HG02798 (cell line): ENCODE results near the gene TRAF2.
"Not testable (repeated sequence)": the region's sequence is repeated elsewhere in the genome, so short reads cannot be mapped to it uniquely, and the experiment has no call there.

ENCODE experiments used
- ATAC-seq: cut with Tn5 transposase; IDR thresholded peaks from one replicate; pipeline ENCODE4 v1.9.1; 2021; ENCODE audit warnings: mild to moderate bottlenecking; ENCODE audit not compliant: unreplicated experiment, poor library complexity

The TRAF2 gene

GRCh38 chr9:136876476-136876875 lies 9.8 kb upstream of the TRAF2 start:
- no peak for ATAC-seq

GRCh38 chr9:136880651-136881050 lies 5.7 kb upstream of the TRAF2 start:
- ATAC-seq = no peak

- ATAC-seq = no peak
Measured at GRCh38 chr9:136881691-136882108, 4.6 kb upstream of the TRAF2 start.

DNA sequence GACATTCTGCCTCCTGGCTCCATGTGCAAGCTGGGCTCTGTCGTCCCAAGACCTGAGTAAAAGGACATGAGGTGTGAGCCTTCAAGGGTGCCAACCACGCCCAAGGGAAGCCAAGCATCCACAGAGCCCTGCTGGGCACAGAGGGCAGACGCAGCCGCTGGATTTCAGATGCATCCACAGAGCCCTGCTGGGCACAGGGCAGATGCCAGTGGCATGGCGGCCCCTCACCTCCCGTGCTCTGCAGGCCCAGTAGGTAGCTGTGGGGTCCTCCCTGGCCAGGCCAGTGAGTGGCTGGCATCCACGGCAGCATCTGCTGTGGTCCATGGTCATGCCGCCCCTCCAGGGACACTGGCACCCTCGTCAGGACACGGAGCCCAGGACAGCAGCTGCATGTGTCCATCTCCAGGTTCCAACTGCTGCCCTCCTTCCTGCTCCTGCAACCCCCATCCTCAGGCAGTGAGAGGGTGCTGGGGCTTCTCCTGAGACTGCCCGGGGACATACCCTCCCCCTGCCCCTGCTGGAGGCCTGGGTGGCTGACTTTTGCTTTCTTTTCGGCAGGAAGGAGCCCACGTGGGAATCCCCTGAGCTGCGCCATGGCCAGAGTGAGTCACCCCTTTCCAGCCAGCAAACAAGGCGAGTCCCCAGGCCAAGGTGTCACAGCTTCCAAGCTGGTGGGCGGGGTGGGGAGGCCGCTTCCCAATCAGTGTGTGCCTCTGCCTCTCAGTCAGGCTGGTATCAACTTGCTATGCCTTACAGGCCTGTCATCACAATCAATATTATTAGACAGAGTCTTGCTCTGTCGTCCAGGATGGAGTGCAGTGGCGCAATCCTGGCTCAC lies 4.0 kb upstream of the TRAF2 start:
- peak; percentile 19 for ATAC-seq

DNA sequence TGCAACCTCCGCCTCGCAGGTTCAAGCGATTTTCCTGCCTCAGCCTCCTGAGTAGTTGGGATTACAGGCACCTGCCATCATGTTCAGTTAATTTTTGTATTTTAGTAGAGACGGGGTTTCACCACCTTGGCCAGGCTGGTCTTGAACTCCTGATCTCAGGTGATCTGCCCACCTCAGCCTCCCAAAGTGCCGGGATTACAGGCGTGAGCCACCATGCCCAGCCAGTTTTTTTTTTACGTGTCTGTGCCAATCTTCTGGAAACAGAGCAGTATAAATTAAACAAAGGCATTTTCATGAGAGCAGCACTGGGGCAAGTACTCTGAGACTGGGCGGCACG lies 3.4 kb upstream of the TRAF2 start:
- ATAC-seq = not testable (repeated sequence)

DNA sequence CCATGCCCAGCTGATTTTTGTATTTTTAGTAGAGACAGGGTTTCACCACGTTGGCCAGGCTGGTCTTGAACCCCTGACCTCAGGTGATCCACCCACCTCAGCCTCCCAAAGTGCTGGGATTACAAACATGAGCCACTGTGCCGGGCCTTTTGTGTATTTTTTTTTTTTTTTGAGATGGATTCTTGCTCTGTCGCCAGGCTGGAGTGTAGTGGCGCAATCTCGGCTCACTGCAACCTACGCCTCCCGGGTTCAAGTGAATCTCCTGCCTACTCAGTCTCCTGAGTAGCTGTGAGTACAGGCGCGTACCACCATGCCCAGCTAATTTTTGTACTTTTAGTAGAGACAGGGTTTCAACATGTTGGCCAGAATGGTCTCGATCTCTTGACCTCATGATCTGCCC lies 2.6 kb upstream of the TRAF2 start:
- ATAC-seq = not testable (repeated sequence)

- peak; percentile 9 for ATAC-seq
Measured at GRCh38 chr9:136886610-136887597, 588 bp downstream of the TRAF2 start.

GRCh38 chr9:136888454-136888853 lies 2.1 kb downstream of the TRAF2 start:
- ATAC-seq = no peak

DNA sequence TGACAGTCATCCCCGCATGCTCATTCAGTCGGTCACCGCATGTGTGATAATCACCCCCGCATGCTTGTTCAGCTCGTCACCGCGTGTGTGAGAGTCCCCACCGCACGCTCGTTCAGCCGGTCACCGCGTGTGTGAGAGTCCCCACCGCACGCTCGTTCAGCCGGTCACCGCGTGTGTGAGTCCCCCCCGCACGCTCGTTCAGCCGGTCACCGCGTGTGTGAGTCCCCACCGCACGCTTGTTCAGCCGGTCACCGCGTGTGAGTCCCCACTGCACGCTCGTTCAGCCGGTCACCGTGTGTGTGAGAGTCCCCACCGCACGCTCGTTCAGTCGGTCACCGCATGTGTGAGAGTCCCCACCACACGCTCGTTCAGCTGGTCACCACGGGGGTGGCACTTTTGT lies 3.5 kb downstream of the TRAF2 start:
- ATAC-seq = no peak

- no peak for ATAC-seq
Measured at GRCh38 chr9:136890661-136891060, 4.3 kb downstream of the TRAF2 start.

DNA sequence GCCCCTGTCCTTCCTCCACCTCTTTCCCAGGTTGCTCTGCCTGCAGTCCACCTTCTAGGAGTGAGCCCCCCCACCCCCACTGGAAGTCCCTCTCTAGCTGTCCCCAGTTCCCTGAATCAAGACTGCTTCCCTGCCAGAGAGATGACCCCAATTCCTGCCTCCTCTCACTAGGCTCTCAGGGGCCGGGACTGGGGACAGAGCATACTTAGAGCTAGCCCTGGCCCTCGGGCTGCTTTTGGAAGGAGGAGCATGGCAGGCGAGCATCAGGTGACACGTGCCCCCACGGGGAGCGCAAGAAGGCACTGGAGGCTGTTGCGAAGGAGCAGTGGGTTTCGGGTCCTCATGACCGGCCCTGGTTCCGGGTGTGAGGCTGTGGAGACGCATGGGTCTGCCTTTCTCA lies 9.7 kb downstream of the TRAF2 start:
- no peak for ATAC-seq

GRCh38 chr9:136898483-136899100 lies 12.3 kb downstream of the TRAF2 start:
- no peak for ATAC-seq

DNA sequence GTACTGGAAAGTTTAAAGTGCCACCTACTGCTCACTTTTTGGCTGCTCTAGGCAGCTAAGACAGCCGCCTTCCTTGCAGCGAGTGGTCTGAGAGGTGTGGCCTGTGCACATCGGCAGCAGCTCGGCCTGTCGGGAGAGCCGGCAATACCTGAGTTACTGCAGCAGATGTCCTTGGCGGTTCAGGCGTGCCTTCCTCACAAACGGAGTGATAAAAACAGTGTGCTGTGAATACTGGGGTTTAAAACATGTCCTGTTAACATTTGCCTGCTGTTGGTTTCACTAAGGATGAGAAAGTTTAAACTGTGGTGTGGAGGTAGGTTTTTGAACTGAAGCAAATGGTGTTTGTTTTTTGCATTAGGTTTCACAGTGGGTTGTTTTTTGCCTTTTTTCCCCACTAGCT lies 12.9 kb downstream of the TRAF2 start:
- ATAC-seq = peak; percentile 46

GRCh38 chr9:136900556-136900955 lies 14.2 kb downstream of the TRAF2 start:
- no peak for ATAC-seq

- peak; percentile 1 for ATAC-seq
Measured at GRCh38 chr9:136900988-136901515, 14.7 kb downstream of the TRAF2 start.

DNA sequence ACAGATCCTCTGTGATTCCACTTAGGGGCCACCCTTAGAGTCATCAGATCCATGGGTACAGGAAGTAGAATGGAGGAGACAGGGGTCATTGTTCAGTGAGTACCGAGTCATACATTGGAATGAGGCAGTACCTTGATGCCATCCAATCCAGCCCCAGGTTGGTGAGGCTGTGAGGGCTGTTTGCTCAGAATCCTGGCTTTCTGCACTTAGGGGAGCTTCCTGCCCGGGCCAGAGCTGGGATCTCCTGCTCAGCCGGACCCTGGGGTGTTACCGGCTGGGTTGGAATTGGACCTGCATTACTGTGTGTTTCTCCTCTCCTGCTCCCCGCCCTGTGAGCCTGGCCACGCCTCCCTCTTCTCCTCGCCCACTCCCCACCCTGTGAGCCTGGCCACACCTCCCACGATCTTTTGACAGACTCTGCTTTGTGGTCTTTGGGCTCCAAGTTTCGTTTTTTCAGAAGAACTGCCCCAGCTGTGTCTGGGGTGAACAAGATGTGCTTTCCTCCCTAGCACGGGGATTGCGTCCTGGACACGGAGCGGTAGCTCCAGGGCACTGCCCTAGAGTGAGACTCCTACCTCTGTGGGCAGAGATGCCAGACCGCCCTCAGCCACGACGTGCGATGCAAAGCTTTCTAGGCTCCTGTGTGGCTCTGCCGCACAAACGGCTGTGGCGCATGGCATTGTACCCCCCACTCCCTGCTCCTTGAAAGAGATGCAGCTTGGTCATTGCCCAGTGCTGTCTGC lies 15.4 kb downstream of the TRAF2 start:
- ATAC-seq = peak; percentile 62

DNA sequence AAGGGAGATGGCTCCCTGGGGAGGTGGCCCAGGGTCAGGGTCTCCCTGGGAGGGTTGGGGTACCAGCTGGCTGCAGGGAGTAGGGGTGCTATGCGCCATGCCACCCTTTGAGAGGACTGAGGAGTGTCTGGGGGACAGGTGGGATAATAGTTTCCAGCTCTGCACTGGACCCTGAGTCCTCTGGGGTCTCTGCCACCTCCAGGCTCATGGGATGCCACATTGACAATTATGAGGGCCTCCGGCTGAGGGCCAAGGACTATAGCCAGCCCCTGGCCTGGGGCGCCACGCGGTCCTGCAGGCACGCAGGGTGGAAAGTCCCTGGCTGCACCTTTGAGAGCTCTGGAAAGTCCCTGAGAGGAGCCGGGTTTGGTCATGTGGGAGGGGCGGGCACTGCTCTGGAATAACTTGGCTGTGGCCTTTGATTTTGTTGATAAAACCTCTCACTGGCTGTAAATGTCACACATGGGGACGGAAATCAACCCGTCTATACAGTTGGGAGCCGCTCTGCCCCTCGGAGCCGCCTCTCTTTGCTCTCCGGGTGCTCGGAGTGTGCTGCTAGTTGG lies 16.0 kb downstream of the TRAF2 start:
- ATAC-seq = peak; percentile 65

- no peak for ATAC-seq
Measured at GRCh38 chr9:136903041-136903554, 16.8 kb downstream of the TRAF2 start.

DNA sequence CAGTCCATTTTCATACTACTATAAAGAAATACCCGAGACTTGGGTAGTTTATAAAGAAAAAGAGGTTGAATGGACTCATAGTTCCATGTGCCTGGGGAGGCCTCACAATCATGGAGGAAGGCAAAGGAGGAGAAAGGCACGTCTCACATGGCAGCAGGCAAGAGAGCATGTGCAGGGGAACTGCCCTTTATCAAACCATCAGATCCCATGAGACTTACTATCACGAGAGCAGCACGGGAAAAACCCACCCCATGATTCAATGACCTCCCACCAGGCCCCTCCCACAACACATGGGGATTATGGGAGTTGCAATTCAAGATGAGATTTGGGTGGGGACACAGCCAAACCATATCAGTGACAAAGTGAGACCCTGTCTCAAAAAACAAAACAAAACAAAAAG lies 19.9 kb downstream of the TRAF2 start:
- ATAC-seq = no peak
